ENCODE data around the gene SH2D6. TPM values are rescaled to one million over a fixed set of nuclear protein-coding genes. Genes with fewer than 3 reads are reported as not detected.

Gene SH2D6
- total and polyA plus RNA-seq, 10 donors, result 0.20 to 0.94 TPM; not detected in 8

- H3K4me3 ChIP-seq, result no peak overlapping the region
- no peaks in the 10 kb centered on the region for H3K4me1 ChIP-seq
- 62 to 81% (median 68%) methylated on average over 7 of the region's 7 CpGs for WGBS, 5 donors
- DNase-seq, result no peak
- H3K36me3 ChIP-seq, result no peaks in the 10 kb centered on the region
- H3K27me3 ChIP-seq (replicated peaks in 1 of 7), result no peaks in the 10 kb centered on the region
- TF ChIP-seq POLR2AphosphoS5 (IDR thresholded peaks at IDR 0.05) (no peak), CTCF (IDR thresholded peaks at IDR 0.05 in 8 of 11, conservative IDR thresholded peaks at IDR 0.05 in 3 of 11) (no peak), POLR2A (IDR thresholded peaks at IDR 0.05) (no peak)
- H3K27ac ChIP-seq, result no peak overlapping the region
- H3K9me3 ChIP-seq, result no peaks in the 10 kb centered on the region
- intact Hi-C loops (cut with DNase I; ENCODE audit: low total_unique reads), result no loop called here
These were observed 35.1 kb downstream of the SH2D6 start for GRCh38 chr2:85453571-85453970.

- peak; percentile 23 for DNase-seq
- TF ChIP-seq CTCF (IDR thresholded peaks at IDR 0.05 in 8 of 11, conservative IDR thresholded peaks at IDR 0.05 in 3 of 11) (no peak), POLR2AphosphoS5 (IDR thresholded peaks at IDR 0.05) (no peak), POLR2A (IDR thresholded peaks at IDR 0.05) (no peak)
These were observed 37.1 kb downstream of the SH2D6 start for GRCh38 chr2:85455552-85456090.

GRCh38 chr2:85457043-85457442 is 38.5 kb downstream of the SH2D6 start:
- 66 to 91% (median 71%) methylated on average over 5 of the region's 5 CpGs for WGBS, 5 donors
- peak; percentile 2 for DNase-seq
- Histone ChIP-seq H3K9me3 (no peaks in the 10 kb centered on the region), H3K4me3 (no peak overlapping the region), H3K27me3 (replicated peaks in 1 of 7) (no peaks in the 10 kb centered on the region), H3K4me1 (no peaks in the 10 kb centered on the region), H3K36me3 (no peaks in the 10 kb centered on the region), H3K27ac (no peak overlapping the region)
- intact Hi-C loops (cut with DNase I; ENCODE audit: low total_unique reads), result no loop called here
- TF ChIP-seq POLR2AphosphoS5 (IDR thresholded peaks at IDR 0.05), result no peak
- no peak for TF ChIP-seq CTCF (IDR thresholded peaks at IDR 0.05 in 8 of 11, conservative IDR thresholded peaks at IDR 0.05 in 3 of 11)
- TF ChIP-seq POLR2A (IDR thresholded peaks at IDR 0.05), result no peak

More at GRCh38 chr2:85455552-85456090, 37.1 kb downstream of the SH2D6 start:
- WGBS, 5 donors, result 82 to 92% (median 88%) methylated on average over 1 of the region's 1 CpG
- Histone ChIP-seq H3K4me1 (no peaks in the 10 kb centered on the region), H3K27me3 (replicated peaks in 1 of 7) (no peaks in the 10 kb centered on the region), H3K36me3 (no peaks in the 10 kb centered on the region), H3K9me3 (no peaks in the 10 kb centered on the region), H3K27ac (no peak overlapping the region), H3K4me3 (no peak overlapping the region)
- intact Hi-C loops (cut with DNase I; ENCODE audit: low total_unique reads), result no loop called here

- WGBS, 5 donors, result 88 to 92% (median 89%) methylated on average over 6 of the region's 6 CpGs
- no peaks in the 10 kb centered on the region for H3K27me3 ChIP-seq (replicated peaks in 1 of 7)
- no peaks in the 10 kb centered on the region for H3K36me3 ChIP-seq
- intact Hi-C loops (cut with DNase I; ENCODE audit: low total_unique reads), result no loop called here
- no peak overlapping the region for H3K4me3 ChIP-seq
- H3K27ac ChIP-seq, result no peak overlapping the region
- DNase-seq, result peak; percentile 27
- TF ChIP-seq POLR2A (IDR thresholded peaks at IDR 0.05) (no peak), POLR2AphosphoS5 (IDR thresholded peaks at IDR 0.05) (no peak), CTCF (IDR thresholded peaks at IDR 0.05 in 8 of 11, conservative IDR thresholded peaks at IDR 0.05 in 3 of 11) (no peak)
- no peaks in the 10 kb centered on the region for H3K9me3 ChIP-seq
- no peaks in the 10 kb centered on the region for H3K4me1 ChIP-seq
These were observed 39.4 kb downstream of the SH2D6 start for GRCh38 chr2:85457877-85458316.
